Stomach (tissue), 9 donors: ENCODE results near the gene UBE2N. TPM values are rescaled to one million over a fixed set of nuclear protein-coding genes. Genes with fewer than 3 reads are reported as not detected.
"Not testable (repeated sequence)": the region's sequence is repeated elsewhere in the genome, so short reads cannot be mapped to it uniquely, and the experiment has no call there.

ENCODE experiments used
- DNase-seq, 2 donors: peaks; one replicate each; pipeline versions ENCODE4 v3.0.0 to v3.0.0-alpha.2; 2013 to 2019
- H3K27ac ChIP-seq, 5 donors: fragments of 200-600 bp in 4 of 5; sonication (generic) in 4 of 5; one replicate each; pipeline ENCODE4 v1.5.1; 2013 to 2019; ENCODE audit warnings: mild to moderate bottlenecking in 1 of 5, moderate library complexity in 1 of 5
- H3K27me3 ChIP-seq, 3 donors: fragments of 200-600 bp; sonication (generic); one replicate each; pipeline ENCODE4 v1.5.1; 2017 to 2019; ENCODE audit warnings: mixed run types in 1 of 3
- H3K36me3 ChIP-seq, 4 donors: fragments of 200-600 bp; sonication (generic); 1 replicate in 3 of 4; 2 replicates in 1 of 4; pipeline ENCODE4 v1.5.1; 2016 to 2019
- H3K4me1 ChIP-seq, 4 donors: fragments of 200-600 bp; sonication (generic); one replicate each; pipeline ENCODE4 v1.5.1; 2016 to 2019
- H3K4me3 ChIP-seq, 4 donors: fragments of 200-600 bp; sonication (generic) in 3 of 4; one replicate each; pipeline ENCODE4 v1.5.1; 2016 to 2019; ENCODE audit warnings: mild to moderate bottlenecking in 1 of 4
- H3K9me3 ChIP-seq, 4 donors: fragments of 200-600 bp; sonication (generic); one replicate each; pipeline ENCODE4 v1.5.1; 2016 to 2019
- EP300 ChIP-seq: sonication (generic); formaldehyde crosslinking; IDR thresholded peaks from one replicate; pipeline ENCODE4 v1.6.1; 2017; ENCODE audit warnings: antibody characterized with exemption
- POLR2A ChIP-seq, 4 donors: fragments of 450-650 bp; IDR thresholded peaks; one replicate each; pipeline ENCODE4 v1.6.1; 2016; ENCODE audit warnings: antibody characterized with exemption in 4 of 4, control low read depth in 2 of 4, mild to moderate bottlenecking in 1 of 4, moderate library complexity in 1 of 4
- POLR2AphosphoS5 ChIP-seq, 3 donors: sonication (generic); formaldehyde crosslinking; IDR thresholded peaks; one replicate each; pipeline ENCODE4 v1.6.1; 2016; ENCODE audit warnings: antibody characterized with exemption in 3 of 3
- WGBS, 5 donors: extraction: QIAGEN DNeasy Blood & Tissue Kit in 3 of 5; methylation state at CpG; one replicate each; pipeline versions ENCODE4 v1.1.5 to v1.1.7; 2013 to 2018; 5-methylcytosine and 5-hydroxymethylcytosine counted together
- intact Hi-C: fragments of 100-400 bp; cut with DNase I; formaldehyde crosslinking; loops from one replicate; pipeline ENCODE4 v1.15.1; 2023; ENCODE audit warnings: low total_unique reads
- polyA plus RNA-seq, 3 donors: library from polyadenylated mRNA; stranded (reverse); fragments of 200-250 nt; gene quantifications; one replicate each; pipeline ENCODE4 v1.2.3, GENCODE V29; 2013
- total RNA-seq, 5 donors: library from RNA; depleted of rRNA; stranded (reverse); fragments of >200 nt; gene quantifications; one replicate each; pipeline versions ENCODE4 v1.1.0 to v1.2.3, GENCODE V29; 2014 to 2016
- TF ChIP-seq, protein P1 (sequence below), 7 experiments: fragments of 450-650 bp in 4 of 7; fragments of 200-600 bp in 3 of 7; sonication (generic) in 3 of 7; IDR thresholded peaks; one replicate each; pipeline ENCODE4 v1.5.1; 2016 to 2019; ENCODE audit warnings: antibody characterized with exemption in 7 of 7, control low read depth in 2 of 7, mild to moderate bottlenecking in 1 of 7
- donor health status: healthy with polysubstance abuse.
- donor health status: Bipolar disorder and iron deficiency.
- donor health status: healthy.

UBE2N gene
- total and polyA plus RNA-seq, 8 donors, result 6.1 to 65.7 (median 33.9) TPM

DNA sequence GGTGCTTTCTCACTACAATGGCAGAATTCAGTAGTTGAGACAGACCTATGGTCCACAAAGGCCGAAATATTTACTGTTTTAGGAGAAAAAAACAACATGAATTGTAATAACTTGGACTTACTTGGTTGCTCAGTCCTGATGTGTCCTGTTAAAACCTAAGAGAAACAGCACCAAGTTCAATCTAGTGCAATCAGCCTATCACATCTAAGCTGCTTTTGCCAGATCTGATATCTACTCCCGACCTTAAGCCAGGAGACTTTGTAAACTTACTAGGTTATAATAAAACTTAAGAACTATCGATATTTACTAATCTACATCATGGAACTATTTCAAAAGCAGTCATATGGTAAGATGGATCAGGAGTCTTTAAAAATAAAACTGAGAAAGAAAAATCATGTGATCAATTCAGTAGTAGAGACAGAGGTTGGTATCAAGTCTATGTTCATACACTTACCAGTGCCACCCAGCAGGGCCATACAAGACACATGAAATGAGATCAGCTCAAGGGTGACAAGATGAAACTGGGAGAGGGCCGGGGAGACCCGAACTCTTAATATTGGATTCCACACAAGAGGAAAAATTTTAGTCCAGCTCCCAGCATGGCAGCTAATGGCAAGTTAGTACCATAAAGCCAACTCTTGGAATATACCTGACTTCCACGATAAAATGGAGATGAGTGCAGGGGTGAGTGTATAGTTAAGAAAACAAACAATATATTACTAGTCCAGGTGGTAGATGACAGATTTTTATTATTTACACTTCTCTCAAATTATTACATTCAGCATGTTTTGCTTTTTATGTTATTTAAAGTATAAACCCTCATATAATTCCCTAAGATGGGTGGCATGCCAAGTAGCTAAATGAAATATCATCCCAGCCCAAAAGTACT lies 36.5 kb downstream of the UBE2N start:
- intact Hi-C loops, result no loop called here
- H3K9me3 ChIP-seq, result no peaks in the 10 kb centered on the region
- no peak for DNase-seq
- peak overlapping the region in 2 of 5 donors; percentile 0 to 38 for H3K27ac ChIP-seq
- WGBS, 5 donors, result 72 to 82% (median 76%) methylated on average over 6 of the region's 6 CpGs
- H3K4me3 ChIP-seq, result no peak overlapping the region
- H3K4me1 ChIP-seq, result peaks cover 0 to 33% (median 14%) of the 10 kb centered on the region in 4 donors
- TF ChIP-seq, protein P1, sequence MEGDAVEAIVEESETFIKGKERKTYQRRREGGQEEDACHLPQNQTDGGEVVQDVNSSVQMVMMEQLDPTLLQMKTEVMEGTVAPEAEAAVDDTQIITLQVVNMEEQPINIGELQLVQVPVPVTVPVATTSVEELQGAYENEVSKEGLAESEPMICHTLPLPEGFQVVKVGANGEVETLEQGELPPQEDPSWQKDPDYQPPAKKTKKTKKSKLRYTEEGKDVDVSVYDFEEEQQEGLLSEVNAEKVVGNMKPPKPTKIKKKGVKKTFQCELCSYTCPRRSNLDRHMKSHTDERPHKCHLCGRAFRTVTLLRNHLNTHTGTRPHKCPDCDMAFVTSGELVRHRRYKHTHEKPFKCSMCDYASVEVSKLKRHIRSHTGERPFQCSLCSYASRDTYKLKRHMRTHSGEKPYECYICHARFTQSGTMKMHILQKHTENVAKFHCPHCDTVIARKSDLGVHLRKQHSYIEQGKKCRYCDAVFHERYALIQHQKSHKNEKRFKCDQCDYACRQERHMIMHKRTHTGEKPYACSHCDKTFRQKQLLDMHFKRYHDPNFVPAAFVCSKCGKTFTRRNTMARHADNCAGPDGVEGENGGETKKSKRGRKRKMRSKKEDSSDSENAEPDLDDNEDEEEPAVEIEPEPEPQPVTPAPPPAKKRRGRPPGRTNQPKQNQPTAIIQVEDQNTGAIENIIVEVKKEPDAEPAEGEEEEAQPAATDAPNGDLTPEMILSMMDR (IDR thresholded peaks at IDR 0.05), result no peak
- no peak for TF ChIP-seq POLR2AphosphoS5 (IDR thresholded peaks at IDR 0.05)
- TF ChIP-seq EP300, result no peak
- TF ChIP-seq POLR2A (IDR thresholded peaks at IDR 0.05), result no peak
- H3K36me3 ChIP-seq, result peaks cover 0 to 23% (median 19%) of the 10 kb centered on the region in 4 donors
- H3K27me3 ChIP-seq, result no peaks in the 10 kb centered on the region

DNA sequence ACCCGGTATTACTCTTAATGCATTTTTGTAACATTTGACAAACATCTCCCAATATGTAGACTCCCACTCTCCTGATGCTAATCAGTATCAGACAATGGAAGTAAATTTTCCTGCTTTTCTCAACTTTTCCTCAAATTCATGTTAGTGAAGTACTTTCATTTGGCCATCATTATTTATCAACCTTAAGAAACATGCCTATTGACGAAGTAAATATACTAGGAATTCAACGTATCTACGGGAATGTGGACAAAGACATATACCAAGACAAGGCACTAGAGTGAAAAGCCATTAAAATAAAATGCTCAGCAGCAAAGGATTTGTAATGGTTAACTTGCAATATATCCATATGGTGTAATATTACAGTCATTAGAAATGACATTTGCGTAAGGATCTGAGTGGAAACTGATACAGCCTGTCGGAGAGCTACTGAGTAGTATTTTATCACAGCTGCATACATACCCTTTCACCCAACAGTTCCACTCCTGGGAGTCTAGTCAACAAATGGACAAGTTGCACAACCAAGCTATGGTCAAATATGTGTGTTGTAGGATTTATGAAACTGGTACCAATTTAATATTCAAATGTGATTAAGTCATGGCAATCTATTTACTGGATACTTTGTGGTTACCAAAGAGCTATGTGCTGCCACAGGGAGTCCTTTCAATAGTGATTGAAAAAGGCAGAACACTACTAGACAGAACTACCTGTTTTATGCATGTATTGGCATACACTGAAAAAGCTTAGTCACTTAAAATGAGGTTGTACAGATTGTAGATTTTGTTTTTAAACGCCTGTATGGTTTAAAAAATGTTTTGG lies 37.6 kb downstream of the UBE2N start:
- DNase-seq, result peak in 1 of 2 donors; percentile 55
- H3K36me3 ChIP-seq, result peaks cover 0 to 16% (median 11%) of the 10 kb centered on the region in 4 donors
- intact Hi-C loops, result no loop called here

DNA sequence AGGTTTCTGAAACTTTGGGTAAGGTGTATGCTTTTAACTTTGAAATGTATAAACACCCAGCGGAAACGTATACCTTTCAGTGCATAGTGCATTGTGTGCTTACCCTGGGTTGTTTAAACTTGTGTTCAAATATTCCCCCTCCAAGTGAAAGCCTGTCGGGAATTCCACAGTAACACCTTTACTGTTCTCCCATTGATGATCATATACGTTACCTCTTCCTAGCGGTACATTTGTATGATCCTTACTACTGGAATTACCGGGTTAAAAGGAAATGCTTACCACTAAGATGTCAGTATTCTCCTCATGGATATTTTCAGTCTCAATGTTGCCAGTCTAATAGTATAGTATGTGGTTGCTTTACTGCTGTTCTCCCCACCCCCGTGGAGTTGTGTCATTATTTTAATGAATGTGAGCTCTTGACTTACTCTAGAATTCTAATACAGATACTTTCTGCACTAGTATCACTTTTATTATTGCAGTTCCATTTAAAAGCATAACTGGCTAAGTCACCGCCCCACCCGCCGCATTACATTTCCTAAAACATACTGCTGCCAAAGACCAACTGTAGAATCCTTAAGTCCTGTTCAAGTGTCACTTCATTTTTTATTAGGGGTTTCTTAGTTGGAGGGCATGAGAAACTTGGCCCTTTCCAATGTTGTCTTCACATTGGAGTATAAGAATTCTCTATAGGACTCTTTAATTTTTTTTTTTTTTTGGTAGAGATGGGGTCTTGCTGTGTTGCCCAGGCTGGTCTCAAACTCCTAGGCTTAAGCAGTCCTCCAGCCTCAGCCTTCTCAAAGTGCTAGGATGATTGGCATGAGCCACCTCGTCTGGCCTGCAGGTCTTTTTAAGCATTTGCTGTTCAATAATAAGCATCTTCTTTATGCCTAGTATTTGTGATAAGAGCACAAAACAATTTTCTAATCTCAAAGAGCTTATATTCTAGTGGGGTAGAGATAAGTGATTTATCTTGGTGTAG lies 39.1 kb downstream of the UBE2N start:
- no peak for DNase-seq
- peaks cover under 1 to 21% (median 12%) of the 10 kb centered on the region in 4 donors for H3K4me1 ChIP-seq
- H3K4me3 ChIP-seq, result no peak overlapping the region
- peaks cover 2 to 29% (median 22%) of the 10 kb centered on the region in 4 donors for H3K36me3 ChIP-seq
- TF ChIP-seq POLR2AphosphoS5 (IDR thresholded peaks at IDR 0.05) (no peak), POLR2A (IDR thresholded peaks at IDR 0.05) (no peak), EP300 (no peak)
- TF ChIP-seq, protein P1 (IDR thresholded peaks at IDR 0.05), result no peak
- no peaks in the 10 kb centered on the region for H3K27me3 ChIP-seq
- H3K9me3 ChIP-seq, result no peaks in the 10 kb centered on the region
- 77 to 86% (median 83%) methylated on average over 11 of the region's 11 CpGs for WGBS, 5 donors
- no peak overlapping the region for H3K27ac ChIP-seq
- intact Hi-C loops, result no loop called here

More for the DNA sequence above, 37.6 kb downstream of the UBE2N start:
- Histone ChIP-seq H3K27me3 (no peaks in the 10 kb centered on the region), H3K9me3 (no peaks in the 10 kb centered on the region), H3K27ac (peak overlapping the region in 3 of 5 donors; percentile 0 to 38 (median 1)), H3K4me3 (no peak overlapping the region), H3K4me1 (peaks cover 0 to 23% (median 11%) of the 10 kb centered on the region in 4 donors)
- WGBS, 5 donors, result 40 to 67% (median 48%) methylated on average over 7 of the region's 7 CpGs
- TF ChIP-seq POLR2A (IDR thresholded peaks at IDR 0.05), result no peak
- peak in 1 of 3 donors; percentile 65 for TF ChIP-seq POLR2AphosphoS5 (IDR thresholded peaks at IDR 0.05)
- TF ChIP-seq, protein P1 (IDR thresholded peaks at IDR 0.05), result no peak
- no peak for TF ChIP-seq EP300

DNA sequence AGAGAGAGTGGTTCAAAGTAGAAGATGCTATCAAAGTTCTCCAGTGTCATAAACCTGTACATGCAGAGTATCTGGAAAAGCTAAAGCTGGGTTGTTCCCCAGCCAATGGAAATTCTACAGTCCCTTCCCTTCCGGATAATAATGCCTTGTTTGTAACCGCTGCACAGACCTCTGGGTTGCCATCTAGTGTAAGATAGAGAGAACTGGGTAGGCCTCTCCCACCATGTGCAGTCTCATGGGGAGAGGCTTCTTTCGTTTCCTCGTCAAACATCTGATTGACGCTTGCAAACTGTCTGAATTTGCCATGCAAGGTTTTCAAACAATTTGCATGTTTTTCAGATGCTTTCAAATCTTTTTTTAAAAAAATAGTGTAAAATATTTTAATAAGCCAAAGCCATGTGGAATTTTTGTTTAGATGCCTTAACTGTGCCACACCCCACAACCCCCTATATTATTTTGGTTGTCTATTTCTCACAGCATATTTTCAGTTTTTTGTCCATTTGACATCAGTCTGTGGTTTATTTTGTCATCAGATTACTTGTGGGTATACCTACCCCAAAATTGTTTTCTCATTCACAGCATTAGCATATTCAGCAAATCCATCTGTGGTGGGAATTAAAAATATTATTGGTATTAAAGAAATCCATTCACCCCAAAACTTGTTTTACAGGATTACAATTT lies 42.4 kb downstream of the UBE2N start:
- WGBS, 5 donors, result 20% methylated on average over 1 of the region's 5 CpGs; no CpG with 5 or more reads in 4 of the 5 donors
- not testable (repeated sequence) for DNase-seq, H3K27ac ChIP-seq, H3K4me3 ChIP-seq, H3K9me3 ChIP-seq, H3K27me3 ChIP-seq
- intact Hi-C loops, result loop anchor here (10.0 kb wide), 1 partner anchor 415 kb away; no protein-coding TSS in a partner anchor
- H3K4me1 ChIP-seq, result peaks cover 4 to 37% (median 18%) of the 10 kb centered on the region in 4 donors
- H3K36me3 ChIP-seq, result peaks cover 2 to 48% (median 41%) of the 10 kb centered on the region in 4 donors
